HUES48 (cell line): Measurements from ENCODE around the gene ZFAND3.

Experiments
- H3K27ac ChIP-seq: one replicate; pipeline ENCODE4 v1.7.0; 2013; ENCODE audit warnings: low read depth, low read length, inconsistent platforms
- H3K27me3 ChIP-seq: 2 replicates; pipeline ENCODE4 v1.6.1; 2013; ENCODE audit warnings: mild to moderate bottlenecking, low read length; ENCODE audit not compliant: control insufficient read depth, insufficient read depth
- H3K36me3 ChIP-seq: 2 replicates; pipeline ENCODE4 v1.6.1; 2013; ENCODE audit warnings: low read length; ENCODE audit not compliant: control insufficient read depth, insufficient read depth
- H3K4me1 ChIP-seq: 2 replicates; pipeline ENCODE4 v1.6.1; 2013; ENCODE audit warnings: mild to moderate bottlenecking, low read length; ENCODE audit not compliant: control insufficient read depth, insufficient read depth
- H3K4me3 ChIP-seq: 2 replicates; pipeline ENCODE4 v1.5.1; 2013; ENCODE audit warnings: mild to moderate bottlenecking, low read depth, low read length
- H3K9ac ChIP-seq: 2 replicates; pipeline ENCODE4 v1.6.1; 2013; ENCODE audit warnings: mild to moderate bottlenecking, low read depth, low read length, moderate library complexity
- H3K9me3 ChIP-seq: 2 replicates; pipeline ENCODE4 v1.6.1; 2013; ENCODE audit warnings: low read length; ENCODE audit not compliant: control insufficient read depth, insufficient read depth

ZFAND3 gene

DNA sequence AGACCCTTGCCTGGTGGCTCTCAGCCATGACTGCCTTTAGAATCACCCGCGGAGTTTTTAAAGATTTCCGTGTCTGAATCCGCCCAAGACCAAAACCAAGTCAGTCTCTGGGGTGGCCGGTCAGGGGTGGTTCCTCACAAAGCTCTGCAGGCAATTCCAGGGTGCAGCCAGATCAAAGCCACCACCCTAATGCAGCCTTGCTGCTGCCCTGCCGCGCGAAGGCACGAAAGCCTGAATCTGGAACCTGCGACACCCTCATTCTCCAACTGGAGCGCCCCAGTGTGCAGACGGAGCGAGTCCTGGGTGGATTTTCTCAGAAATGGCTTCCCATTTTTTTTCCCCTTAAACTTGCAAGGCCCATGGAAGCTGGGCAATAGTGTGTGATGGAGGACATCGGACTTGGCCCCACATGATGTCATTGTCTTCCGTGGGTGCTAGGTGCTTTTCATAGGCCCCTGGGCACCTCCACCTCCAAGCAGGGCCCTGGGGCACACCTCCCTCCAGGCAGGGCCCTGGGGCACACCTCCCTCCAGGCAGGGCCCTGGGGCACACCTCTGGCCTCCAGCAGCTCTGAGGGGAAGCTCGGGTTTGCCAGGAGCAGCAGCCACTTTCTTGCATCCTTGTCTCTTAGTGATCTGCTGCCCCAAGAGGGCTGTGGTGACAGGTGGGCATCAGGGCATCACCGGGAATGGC is 343.1 kb downstream of the ZFAND3 start:
- no peak overlapping the region for H3K27ac ChIP-seq
- no peaks in the 10 kb centered on the region for H3K4me1 ChIP-seq
- H3K9me3 ChIP-seq, result no peaks in the 10 kb centered on the region
- no peaks in the 10 kb centered on the region for H3K27me3 ChIP-seq
- H3K9ac ChIP-seq, result no peak overlapping the region
- H3K36me3 ChIP-seq, result no peaks in the 10 kb centered on the region
- no peak overlapping the region for H3K4me3 ChIP-seq

DNA sequence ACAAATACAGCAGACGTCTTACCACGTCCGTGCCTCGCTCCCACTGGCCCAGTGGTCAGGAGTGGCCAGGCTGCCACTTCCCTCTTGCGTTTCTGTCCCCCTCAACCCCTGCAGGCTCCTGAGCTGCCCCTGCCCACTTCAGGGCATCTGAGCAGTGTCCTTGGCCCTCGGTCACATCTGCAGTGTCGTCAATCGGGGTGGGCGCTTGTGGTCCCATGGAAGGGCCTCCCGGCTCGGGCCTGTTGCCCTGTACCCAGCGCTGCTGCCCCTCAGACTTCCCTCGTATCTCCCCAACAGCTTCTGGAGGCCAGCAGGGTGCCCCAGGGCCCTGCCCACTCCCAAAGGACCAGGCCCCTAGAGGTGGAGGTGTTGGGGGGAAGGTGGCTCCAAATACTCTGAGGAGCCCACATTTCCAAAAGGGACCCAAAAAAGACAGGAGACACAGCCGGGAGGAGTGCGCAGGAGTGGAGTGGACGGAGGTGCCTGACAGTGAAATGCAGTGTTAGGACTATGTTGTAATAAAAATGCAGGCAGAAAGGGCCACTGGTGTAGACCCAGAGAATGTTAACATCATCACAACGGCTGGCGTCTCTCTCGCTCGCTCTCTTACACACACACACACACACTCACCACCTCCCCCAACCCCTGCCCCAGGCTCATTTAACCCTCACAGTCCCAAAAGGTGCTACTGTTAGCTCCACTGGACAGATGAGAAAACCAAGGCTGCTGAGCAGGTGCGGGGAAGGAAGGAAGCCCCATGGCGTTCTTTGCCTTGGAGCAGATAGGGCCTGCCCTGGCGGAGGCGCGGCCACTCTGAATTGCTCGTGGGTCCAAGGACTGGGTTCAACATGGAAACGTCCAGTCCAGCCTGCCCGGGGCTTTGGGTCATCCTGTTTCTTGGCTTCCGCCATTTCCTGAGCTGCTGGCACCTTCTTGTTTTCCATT is 343.9 kb downstream of the ZFAND3 start:
- Histone ChIP-seq H3K4me3 (no peak overlapping the region), H3K9me3 (no peaks in the 10 kb centered on the region), H3K27ac (no peak overlapping the region), H3K27me3 (no peaks in the 10 kb centered on the region), H3K36me3 (no peaks in the 10 kb centered on the region), H3K4me1 (no peaks in the 10 kb centered on the region), H3K9ac (no peak overlapping the region)

DNA sequence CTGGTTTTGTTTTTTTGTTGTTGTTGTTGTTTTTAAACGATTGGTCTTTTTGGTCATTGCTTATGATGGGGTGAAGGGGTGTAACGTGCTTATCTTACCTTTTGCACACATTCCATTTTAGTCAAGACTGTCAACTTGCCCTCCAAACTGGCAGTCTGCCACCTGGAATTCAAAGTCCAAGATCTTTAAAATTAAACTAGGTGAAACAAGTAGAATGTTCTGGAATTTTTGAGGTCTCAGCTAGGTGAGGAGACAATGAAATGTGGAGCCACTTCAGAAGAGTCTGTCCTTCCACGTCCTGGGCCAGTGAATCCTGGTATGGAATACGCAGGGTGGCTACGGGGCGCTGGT is 344.6 kb downstream of the ZFAND3 start:
- no peaks in the 10 kb centered on the region for H3K9me3 ChIP-seq
- H3K36me3 ChIP-seq, result no peaks in the 10 kb centered on the region
- H3K9ac ChIP-seq, result no peak overlapping the region
- no peaks in the 10 kb centered on the region for H3K27me3 ChIP-seq
- no peaks in the 10 kb centered on the region for H3K4me1 ChIP-seq
- no peak overlapping the region for H3K27ac ChIP-seq
- H3K4me3 ChIP-seq, result no peak overlapping the region

DNA sequence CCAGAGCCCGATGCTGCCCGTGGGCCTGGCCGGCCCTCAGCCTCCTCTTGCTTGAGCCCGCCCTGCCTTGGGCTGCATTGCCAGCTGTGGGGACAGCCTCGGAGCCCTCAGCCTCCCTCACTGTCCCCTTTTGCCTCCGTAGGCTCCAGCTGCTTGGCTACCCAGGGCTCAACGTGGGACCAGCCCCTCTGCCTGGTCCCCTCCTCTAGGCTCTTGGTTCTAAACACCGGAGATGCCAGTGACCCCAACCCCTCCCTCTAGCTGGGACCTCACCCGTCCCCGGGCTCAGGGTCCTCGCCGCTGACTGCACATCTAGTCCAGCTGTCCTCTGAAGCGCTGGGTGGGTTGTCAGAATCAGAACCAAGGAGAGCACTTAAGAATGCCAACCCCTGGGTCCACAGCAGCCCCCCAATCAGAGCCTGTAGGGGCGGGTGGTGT is 345.2 kb downstream of the ZFAND3 start:
- Histone ChIP-seq H3K9me3 (no peaks in the 10 kb centered on the region), H3K27me3 (no peaks in the 10 kb centered on the region), H3K4me3 (no peak overlapping the region), H3K4me1 (no peaks in the 10 kb centered on the region), H3K9ac (no peak overlapping the region), H3K27ac (no peak overlapping the region), H3K36me3 (no peaks in the 10 kb centered on the region)

DNA sequence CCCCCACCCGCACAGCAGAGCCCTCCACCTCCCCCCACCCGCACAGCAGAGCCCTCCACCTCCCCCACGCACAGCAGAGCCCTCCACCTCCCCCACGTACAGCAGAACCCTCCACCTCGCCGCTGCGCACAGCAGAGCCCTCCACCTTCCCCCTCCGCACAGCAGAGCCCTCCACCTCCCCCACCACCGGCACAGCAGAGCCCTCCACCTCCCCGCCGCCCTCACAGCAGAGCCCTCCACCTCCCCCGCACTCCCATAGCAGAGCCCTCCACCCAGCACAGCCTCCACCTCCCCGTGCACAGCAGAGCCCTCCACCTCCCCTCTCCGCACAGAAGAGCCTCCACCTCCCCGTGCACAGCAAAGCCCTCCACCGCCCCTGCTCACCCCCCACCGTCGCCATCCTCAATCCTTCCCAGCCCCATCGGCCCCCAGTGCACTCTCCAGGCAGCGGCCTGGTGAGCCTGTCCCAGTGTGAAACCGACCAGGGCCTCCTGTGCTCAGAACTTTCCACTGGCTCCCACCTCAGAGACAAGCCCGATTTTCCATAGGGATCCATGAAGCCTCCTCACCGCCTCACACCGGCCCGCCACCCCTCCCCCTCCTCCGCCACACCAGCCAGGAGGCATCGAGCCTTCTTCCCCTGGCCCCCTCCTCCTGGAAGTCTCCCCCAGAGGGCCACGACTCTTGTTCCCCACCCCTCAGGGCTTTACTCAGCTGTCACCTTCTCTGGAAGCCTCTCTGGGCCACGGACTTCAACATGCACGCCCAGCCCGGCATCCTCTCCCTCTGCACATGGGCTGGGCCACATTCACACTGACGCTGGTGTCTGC is 347.1 kb downstream of the ZFAND3 start:
- Histone ChIP-seq H3K9ac (no peak overlapping the region), H3K27me3 (no peaks in the 10 kb centered on the region), H3K9me3 (no peaks in the 10 kb centered on the region), H3K4me3 (no peak overlapping the region), H3K36me3 (no peaks in the 10 kb centered on the region), H3K4me1 (peaks cover 12% of the 10 kb centered on the region), H3K27ac (no peak overlapping the region)

DNA sequence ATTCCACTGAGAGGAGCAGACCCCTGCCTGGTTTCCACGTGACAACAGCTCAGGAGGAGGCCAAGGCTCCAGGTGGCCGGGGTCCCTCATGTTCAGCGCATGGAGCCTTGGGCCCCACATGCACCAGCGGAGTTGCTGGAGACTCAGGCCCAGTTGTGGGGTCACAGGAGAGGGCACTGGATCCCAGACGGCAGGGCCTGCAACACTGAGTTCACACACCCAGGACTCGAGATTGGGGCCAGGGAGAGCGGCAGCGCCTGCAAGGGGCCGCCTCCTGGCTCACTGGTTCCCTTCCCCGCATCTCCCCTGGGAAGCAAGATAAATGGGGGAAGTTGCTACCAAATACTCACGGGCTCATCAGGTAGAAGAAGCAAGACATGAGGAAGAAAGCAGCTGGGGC is 348.1 kb downstream of the ZFAND3 start:
- no peaks in the 10 kb centered on the region for H3K36me3 ChIP-seq
- H3K9me3 ChIP-seq, result no peaks in the 10 kb centered on the region
- no peaks in the 10 kb centered on the region for H3K27me3 ChIP-seq
- H3K27ac ChIP-seq, result no peak overlapping the region
- H3K4me3 ChIP-seq, result no peak overlapping the region
- H3K9ac ChIP-seq, result no peak overlapping the region
- peaks cover 12% of the 10 kb centered on the region for H3K4me1 ChIP-seq

- H3K4me1 ChIP-seq, result peaks cover 12% of the 10 kb centered on the region
- no peak overlapping the region for H3K27ac ChIP-seq
- H3K27me3 ChIP-seq, result no peaks in the 10 kb centered on the region
- no peak overlapping the region for H3K4me3 ChIP-seq
- H3K9me3 ChIP-seq, result no peaks in the 10 kb centered on the region
- H3K9ac ChIP-seq, result no peak overlapping the region
- no peaks in the 10 kb centered on the region for H3K36me3 ChIP-seq
Observed at GRCh38 chr6:38168126-38168525, 348.6 kb downstream of the ZFAND3 start.

DNA sequence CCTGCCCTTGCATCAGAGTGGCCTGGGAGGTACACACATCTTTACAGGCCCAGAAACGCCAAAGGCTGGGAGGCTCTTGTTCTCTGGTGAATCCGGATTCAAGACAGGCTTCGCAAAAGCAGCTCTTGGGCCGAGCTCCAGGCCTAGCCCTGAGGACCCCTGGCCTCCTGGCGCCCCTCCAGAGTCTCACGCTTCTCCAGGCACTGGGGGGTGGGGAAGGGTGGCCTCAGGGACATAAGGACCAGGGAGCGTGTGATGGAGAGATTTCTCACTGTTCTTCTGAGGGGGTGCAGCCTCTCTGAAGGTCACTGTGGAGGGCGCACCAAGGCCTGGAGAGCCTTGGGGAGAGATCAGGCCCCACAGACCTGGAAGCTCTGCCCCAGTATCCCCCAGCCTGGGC is 349.2 kb downstream of the ZFAND3 start:
- Histone ChIP-seq H3K27ac (no peak overlapping the region), H3K4me1 (peaks cover 12% of the 10 kb centered on the region), H3K4me3 (no peak overlapping the region), H3K36me3 (no peaks in the 10 kb centered on the region), H3K9ac (no peak overlapping the region), H3K9me3 (no peaks in the 10 kb centered on the region), H3K27me3 (no peaks in the 10 kb centered on the region)

GRCh38 chr6:38169221-38169976 is 349.9 kb downstream of the ZFAND3 start:
- Histone ChIP-seq H3K27me3 (no peaks in the 10 kb centered on the region), H3K4me3 (no peak overlapping the region), H3K9me3 (no peaks in the 10 kb centered on the region), H3K4me1 (peaks cover 12% of the 10 kb centered on the region), H3K27ac (no peak overlapping the region), H3K36me3 (no peaks in the 10 kb centered on the region), H3K9ac (no peak overlapping the region)

DNA sequence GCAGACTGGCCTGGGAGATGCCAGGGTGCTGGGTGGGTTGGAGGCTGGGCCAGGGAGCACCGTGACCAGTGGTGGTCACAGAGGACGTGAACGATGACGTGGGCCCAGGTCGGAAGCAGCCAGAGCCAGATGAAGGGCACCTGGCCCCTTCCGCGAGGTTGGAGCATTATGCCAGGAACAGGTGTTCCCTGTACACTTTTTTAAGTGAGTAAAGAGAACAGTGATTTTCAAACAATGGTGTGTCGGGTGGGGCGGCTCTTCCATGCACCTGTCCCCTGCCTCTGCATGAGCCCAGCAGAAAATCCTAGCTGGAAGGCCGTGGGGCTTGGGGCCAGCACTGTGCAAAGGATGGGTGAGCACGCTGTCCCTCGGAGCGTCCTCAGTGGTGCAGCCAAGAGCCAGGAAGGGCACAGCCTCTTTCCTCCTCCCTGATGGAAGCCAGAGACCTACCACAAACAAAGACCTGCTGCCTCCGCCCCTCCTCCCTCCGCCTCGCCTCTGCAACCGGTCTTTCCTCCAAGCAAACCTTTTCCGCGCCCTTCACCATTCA is 350.5 kb downstream of the ZFAND3 start:
- H3K27me3 ChIP-seq, result no peaks in the 10 kb centered on the region
- no peak overlapping the region for H3K9ac ChIP-seq
- no peak overlapping the region for H3K4me3 ChIP-seq
- H3K27ac ChIP-seq, result no peak overlapping the region
- no peaks in the 10 kb centered on the region for H3K36me3 ChIP-seq
- no peaks in the 10 kb centered on the region for H3K9me3 ChIP-seq
- peaks cover 12% of the 10 kb centered on the region for H3K4me1 ChIP-seq
